Ascending aorta (tissue), 2 donors: ENCODE results near the gene PACRG. TPM values are rescaled to one million over a fixed set of nuclear protein-coding genes. Genes with fewer than 3 reads are reported as not detected.

Experiments
- DNase-seq, 2 donors: peaks; one replicate each; pipeline ENCODE4 v3.0.0-alpha.2; 2019; ENCODE audit warnings: low spot score in 2 of 2
- H3K27ac ChIP-seq, 2 donors: fragments of 200-600 bp; sonication (generic); one replicate each; pipeline ENCODE4 v1.5.1; 2016 to 2017; ENCODE audit warnings: mild to moderate bottlenecking in 1 of 2
- H3K27me3 ChIP-seq: fragments of 200-600 bp; sonication (generic); one replicate; pipeline ENCODE4 v1.5.1; 2017
- H3K36me3 ChIP-seq, 2 donors: fragments of 200-600 bp; sonication (generic); one replicate each; pipeline ENCODE4 v1.5.1; 2016
- H3K4me1 ChIP-seq, 2 donors: fragments of 200-600 bp; sonication (generic); one replicate each; pipeline ENCODE4 v1.5.1; 2016 to 2017; ENCODE audit warnings: mild to moderate bottlenecking in 1 of 2
- H3K4me3 ChIP-seq, 2 donors: fragments of 200-600 bp; sonication (generic); one replicate each; pipeline ENCODE4 v1.5.1; 2016 to 2017; ENCODE audit warnings: mild to moderate bottlenecking in 1 of 2
- H3K9me3 ChIP-seq, 2 donors: fragments of 200-600 bp; sonication (generic); one replicate each; pipeline ENCODE4 v1.5.1; 2016
- CTCF ChIP-seq, 3 experiments: fragments of 200-600 bp in 2 of 3; fragments of 450-650 bp in 1 of 3; sonication (generic) in 2 of 3; IDR thresholded peaks; one replicate each; pipeline ENCODE4 v1.5.1; 2016 to 2019; ENCODE audit warnings: antibody characterized with exemption in 3 of 3, mild to moderate bottlenecking in 1 of 3, moderate library complexity in 1 of 3
- intact Hi-C: fragments of 100-400 bp; cut with DNase I; formaldehyde crosslinking; loops from one replicate; pipeline ENCODE4 v1.15.1; 2023
- total RNA-seq: library from RNA; depleted of rRNA; stranded (reverse); fragments of >200 nt; gene quantifications from one replicate; pipeline ENCODE4 v1.1.0, GENCODE V29; 2016

The PACRG gene
- total RNA-seq, 1 donor from 2014 or later = not detected

GRCh38 chr6:162875070-162875469, 147.3 kb downstream of the PACRG start:
- Histone ChIP-seq H3K9me3 (no peaks in the 10 kb centered on the region), H3K27me3 (no peaks in the 10 kb centered on the region), H3K4me1 (no peaks in the 10 kb centered on the region), H3K4me3 (no peak overlapping the region), H3K36me3 (no peaks in the 10 kb centered on the region), H3K27ac (no peak overlapping the region)
- DNase-seq = no peak
- no peak for TF ChIP-seq CTCF (IDR thresholded peaks at IDR 0.05)
- intact Hi-C loops = no loop called here

GRCh38 chr6:162882801-162883481, 155.2 kb downstream of the PACRG start:
- Histone ChIP-seq H3K4me3 (no peak overlapping the region), H3K4me1 (no peaks in the 10 kb centered on the region), H3K27me3 (no peaks in the 10 kb centered on the region), H3K9me3 (no peaks in the 10 kb centered on the region), H3K27ac (no peak overlapping the region), H3K36me3 (no peaks in the 10 kb centered on the region)
- intact Hi-C loops = no loop called here
- no peak for DNase-seq
- TF ChIP-seq CTCF (IDR thresholded peaks at IDR 0.05) = no peak

GRCh38 chr6:162887981-162888689, 160.4 kb downstream of the PACRG start:
- TF ChIP-seq CTCF (IDR thresholded peaks at IDR 0.05) = no peak
- Histone ChIP-seq H3K9me3 (no peaks in the 10 kb centered on the region), H3K4me1 (no peaks in the 10 kb centered on the region), H3K4me3 (no peak overlapping the region), H3K36me3 (no peaks in the 10 kb centered on the region), H3K27ac (no peak overlapping the region), H3K27me3 (no peaks in the 10 kb centered on the region)
- intact Hi-C loops = no loop called here
- DNase-seq = no peak

GRCh38 chr6:162889303-162889702, 161.5 kb downstream of the PACRG start:
- Histone ChIP-seq H3K27ac (no peak overlapping the region), H3K27me3 (no peaks in the 10 kb centered on the region), H3K4me3 (no peak overlapping the region), H3K36me3 (no peaks in the 10 kb centered on the region), H3K9me3 (no peaks in the 10 kb centered on the region), H3K4me1 (no peaks in the 10 kb centered on the region)
- DNase-seq = no peak
- TF ChIP-seq CTCF (IDR thresholded peaks at IDR 0.05) = no peak
- intact Hi-C loops = no loop called here

GRCh38 chr6:162898011-162898410, 170.2 kb downstream of the PACRG start:
- no peak for TF ChIP-seq CTCF (IDR thresholded peaks at IDR 0.05)
- intact Hi-C loops = no loop called here
- Histone ChIP-seq H3K27me3 (no peaks in the 10 kb centered on the region), H3K4me3 (no peak overlapping the region), H3K36me3 (no peaks in the 10 kb centered on the region), H3K9me3 (no peaks in the 10 kb centered on the region), H3K27ac (no peak overlapping the region), H3K4me1 (no peaks in the 10 kb centered on the region)
- no peak for DNase-seq
